Stimulated activated CD8-positive, alpha-beta memory T cell treated with anti-CD3 and anti-CD28 coated beads, Interleukin-15, amount 100 ng/mL, for 48 hours (primary cell): Measurements from ENCODE around the gene BAAT.

Source experiments
- DNase-seq, 2 donors: peaks; one replicate each; pipeline ENCODE4 v3.0.0-alpha.2; 2020; ENCODE audit warnings: low read depth in 2 of 2

Gene BAAT

GRCh38 chr9:101315112-101315450, 69.7 kb downstream of the BAAT start:
- DNase-seq, result no peak

GRCh38 chr9:101312661-101313060, 72.1 kb downstream of the BAAT start:
- DNase-seq, result no peak

GRCh38 chr9:101311758-101312420, 72.9 kb downstream of the BAAT start:
- DNase-seq, result no peak

- no peak for DNase-seq
Observed at GRCh38 chr9:101311191-101311590, 73.6 kb downstream of the BAAT start.
